DMS 273 treated with DMSO at 0.1 percent for 48 hours (cell line): ENCODE measurements around the gene POLR3A.

Experiments
- DNase-seq: peaks from one replicate; lab custom pipeline; 2025; lab: John Stamatoyannopoulos, UW

POLR3A gene

DNA sequence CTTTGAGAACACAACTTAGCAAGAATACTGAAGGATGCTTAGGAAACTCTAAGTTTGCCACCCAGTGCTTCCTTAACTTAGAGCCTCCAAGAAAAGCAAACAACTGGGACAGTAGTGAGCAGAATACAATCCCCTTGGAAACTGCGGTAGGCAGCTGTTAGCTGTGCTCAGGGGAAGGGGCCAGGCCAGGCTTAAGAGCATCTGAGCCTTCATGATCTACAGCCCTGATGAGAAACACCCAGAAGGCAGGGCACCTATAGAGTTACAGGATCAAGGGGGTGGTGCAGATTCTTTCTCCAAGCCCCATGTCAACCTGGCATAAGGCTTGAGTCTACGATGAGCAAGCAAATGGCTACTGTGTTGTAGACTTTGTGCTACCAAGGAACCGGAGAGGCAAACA lies 51.4 kb downstream of the POLR3A start:
- DNase-seq, result no peak

GRCh38 chr10:77977016-77977415 lies 52.3 kb downstream of the POLR3A start:
- no peak for DNase-seq

DNA sequence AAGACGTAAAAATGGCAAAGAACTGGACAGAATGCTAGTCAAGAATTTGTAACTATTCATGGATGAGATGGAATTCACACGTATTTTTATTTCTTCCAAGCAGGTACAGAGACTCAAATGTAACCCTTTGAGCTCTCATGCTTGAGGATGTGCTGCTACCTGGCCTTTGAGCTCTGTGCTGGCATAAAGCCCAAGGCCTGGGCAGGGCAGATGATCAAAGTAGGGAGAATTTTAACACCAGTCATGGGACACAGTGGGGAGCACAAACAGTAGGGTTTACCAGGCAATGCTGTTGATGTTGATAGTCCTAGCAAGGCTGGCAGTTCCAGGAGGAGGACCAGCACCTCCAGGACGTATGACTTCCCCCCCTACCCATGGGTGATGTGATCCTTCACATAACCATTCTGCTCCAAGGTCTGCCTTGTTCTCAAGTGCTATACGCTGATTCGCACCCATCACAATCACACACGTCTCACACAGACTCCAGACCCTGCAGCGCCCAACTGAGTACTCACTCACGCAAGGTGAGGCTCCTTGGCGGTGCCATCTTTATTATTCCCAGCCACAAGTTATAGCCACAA lies 54.1 kb downstream of the POLR3A start:
- no peak for DNase-seq

- no peak for DNase-seq
Measured at GRCh38 chr10:77974396-77975074, 54.8 kb downstream of the POLR3A start.

DNA sequence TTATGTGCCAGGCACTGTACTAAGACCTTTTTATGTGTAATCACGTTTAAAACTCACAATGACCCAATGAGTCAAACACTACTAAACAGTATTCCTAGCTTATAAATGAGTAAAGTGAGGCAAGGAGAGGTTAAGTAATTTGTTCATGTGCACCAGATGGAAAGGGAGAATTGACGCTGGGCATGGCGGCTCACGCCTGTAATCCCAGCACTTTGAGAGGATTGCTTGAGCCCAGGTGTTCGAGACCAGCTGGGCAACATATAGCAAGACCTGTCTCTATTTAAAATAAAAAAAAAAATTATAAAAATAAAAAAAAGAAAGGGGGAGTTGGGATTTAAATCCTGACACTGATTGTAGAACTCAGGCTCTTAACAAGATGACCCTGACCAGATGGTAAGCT lies 56.0 kb downstream of the POLR3A start:
- no peak for DNase-seq

DNA sequence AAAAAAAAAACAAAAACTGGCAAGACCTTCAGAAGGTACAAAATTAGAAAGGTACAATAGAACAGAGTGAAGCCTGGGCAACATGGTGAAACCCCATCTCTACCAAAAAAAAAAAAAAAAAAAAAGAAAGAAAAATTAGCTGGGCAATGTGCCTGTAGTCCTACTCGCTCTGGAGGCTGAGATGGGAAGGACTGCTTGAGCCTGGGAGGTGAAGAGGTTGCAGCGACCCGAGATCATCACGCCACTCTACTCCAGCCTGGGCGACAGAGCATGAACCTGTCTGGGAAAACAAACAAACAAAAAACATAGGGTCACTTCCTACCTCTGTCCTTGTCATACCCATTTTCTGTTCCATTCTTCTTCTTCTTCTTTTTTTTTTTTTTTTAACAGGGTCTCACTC lies 57.2 kb downstream of the POLR3A start:
- no peak for DNase-seq

GRCh38 chr10:77971804-77972144 lies 57.5 kb downstream of the POLR3A start:
- no peak for DNase-seq

DNA sequence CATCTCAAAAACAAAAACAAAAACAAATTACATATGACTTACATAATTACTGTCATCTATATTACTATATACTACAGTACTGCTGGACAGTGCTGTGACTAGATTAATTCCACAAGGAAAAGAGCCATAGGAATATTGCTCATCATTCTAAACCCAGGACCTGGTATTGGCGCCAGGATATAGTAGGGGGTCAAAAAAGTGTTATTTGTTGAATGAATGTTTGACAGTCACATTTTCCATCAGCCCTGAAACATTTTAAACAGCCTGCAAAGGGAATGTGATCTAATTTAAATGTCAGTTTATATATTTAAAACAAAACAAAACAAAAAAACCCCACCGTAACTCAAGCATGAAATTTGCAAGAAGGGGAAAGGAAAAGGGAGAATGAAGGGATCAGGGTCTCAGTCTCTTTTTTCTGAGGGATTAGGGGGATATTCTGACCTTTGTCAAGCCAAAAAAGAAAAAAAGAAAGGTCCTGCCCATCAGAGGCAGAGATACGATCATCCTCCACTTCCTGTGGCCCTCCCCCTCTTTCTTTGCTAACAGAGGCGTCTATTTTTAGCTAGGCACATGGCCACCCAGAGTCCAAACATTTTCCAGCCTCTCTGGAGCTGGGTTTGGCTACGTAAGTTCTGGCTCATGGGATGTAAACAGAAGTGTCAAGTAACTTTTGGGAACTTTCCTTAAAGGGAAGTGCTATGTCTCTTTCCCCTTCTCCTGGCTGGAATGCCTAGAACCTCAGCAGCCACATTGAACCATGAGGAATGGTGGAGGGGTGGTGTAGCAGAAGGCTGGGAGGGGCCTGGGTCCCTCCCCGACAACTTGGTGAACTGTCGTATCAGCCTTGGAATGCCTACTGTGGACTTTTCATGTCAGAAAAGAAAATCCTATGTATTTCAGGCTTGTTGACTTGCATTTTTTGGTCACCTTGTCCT lies 58.2 kb downstream of the POLR3A start:
- peak; percentile 40 for DNase-seq

DNA sequence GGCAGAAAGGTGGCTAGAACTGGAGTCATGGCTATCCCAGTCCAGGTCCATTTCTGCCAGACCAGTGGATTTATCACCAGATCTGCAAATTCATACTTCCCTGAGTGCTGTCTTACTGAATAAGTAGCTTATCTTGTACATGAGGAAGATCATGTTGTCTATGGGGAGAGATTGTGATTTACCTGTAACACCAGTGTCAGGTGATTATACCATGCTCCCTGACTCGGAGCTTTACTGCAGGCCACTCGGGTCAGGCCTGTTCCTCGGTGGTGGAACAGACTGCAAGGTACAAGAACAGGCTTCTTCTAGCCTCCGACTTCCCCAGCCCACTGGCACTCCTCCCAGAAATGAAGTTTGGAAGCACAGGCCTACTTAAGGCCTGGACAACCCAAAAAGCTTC lies 60.2 kb downstream of the POLR3A start:
- no peak for DNase-seq

DNA sequence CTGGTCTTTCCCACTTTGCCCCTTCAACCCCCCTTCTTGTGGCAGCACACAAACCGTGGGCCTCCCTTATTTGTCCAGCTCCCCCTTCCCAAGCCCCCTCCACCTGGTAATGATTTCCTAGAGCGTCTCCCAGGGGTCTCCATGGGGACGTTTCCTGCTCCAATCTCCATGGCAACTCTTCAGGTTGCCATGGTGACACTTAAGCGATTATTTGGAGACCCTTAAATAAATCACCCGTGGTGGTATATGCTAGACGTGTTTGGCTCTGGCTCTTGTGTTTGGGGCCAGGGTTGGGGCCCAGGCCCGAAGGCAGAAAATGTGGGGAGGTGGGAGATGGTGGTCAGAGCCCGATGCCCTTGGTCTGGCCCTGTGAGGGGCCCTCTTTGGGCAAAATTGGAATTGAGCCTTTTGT lies 61.7 kb downstream of the POLR3A start:
- DNase-seq, result no peak

GRCh38 chr10:77965294-77965693 lies 64.0 kb downstream of the POLR3A start:
- DNase-seq, result no peak

DNA sequence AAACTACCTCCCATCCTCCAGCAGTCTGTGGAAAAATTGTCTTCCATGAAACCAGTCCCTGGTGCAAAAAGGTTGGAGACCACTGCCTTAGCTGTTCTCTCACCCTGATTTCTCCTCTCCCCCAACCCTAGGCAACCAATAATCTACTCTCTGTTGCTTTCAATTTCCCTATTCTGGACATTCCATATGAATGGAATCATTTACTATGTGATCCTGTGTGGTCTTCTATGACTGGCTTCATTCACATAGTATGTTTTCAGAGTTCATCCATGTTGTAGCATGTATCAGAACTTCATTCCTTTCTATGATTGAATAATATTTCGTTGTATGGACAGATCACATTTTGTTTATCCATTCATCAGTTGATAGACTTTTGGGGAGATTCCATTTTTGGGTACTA lies 64.5 kb downstream of the POLR3A start:
- DNase-seq, result no peak

GRCh38 chr10:77963901-77964300 lies 65.4 kb downstream of the POLR3A start:
- DNase-seq, result no peak

DNA sequence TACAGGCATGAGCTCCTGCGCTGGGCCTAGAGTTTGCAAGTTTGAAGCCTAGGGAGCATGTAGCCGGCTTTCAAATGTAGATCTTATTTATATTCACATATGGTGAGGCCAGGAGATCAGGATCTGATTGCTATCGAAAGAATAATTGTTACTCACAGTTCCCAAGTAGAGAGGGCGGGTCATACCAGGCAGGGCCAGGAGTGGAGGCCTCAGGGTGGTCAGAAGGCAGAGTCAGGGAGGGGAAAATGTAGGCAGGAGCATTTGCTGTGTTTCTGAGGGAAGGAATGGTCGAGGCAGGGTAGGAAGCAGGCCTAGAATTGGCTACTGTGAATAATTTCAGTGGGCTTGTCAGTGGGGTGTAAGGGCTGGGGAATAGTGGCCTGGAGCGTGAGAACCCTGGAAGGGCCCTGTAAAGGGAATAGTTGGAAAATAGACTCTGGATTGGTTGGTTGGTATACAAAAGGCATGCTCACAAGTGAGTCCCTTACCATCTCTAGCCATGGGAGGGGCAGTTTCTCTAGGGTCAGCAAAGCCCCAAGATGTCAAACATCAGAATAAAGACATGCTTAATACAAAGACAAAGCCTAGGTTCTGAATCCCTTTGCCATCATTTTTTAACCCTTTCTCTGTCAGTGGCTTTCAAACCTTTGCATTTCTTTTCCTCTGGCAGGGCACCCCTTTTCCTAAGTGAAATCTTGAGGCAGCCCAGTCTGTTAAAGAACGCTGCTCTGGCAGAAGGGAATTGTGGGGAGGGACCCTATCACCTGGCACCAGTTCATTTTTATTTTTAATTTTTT lies 66.8 kb downstream of the POLR3A start:
- DNase-seq, result no peak

- DNase-seq, result no peak
Measured at GRCh38 chr10:77961668-77962067, 67.6 kb downstream of the POLR3A start.

- DNase-seq, result no peak
Measured at GRCh38 chr10:77960829-77961329, 68.4 kb downstream of the POLR3A start.

DNA sequence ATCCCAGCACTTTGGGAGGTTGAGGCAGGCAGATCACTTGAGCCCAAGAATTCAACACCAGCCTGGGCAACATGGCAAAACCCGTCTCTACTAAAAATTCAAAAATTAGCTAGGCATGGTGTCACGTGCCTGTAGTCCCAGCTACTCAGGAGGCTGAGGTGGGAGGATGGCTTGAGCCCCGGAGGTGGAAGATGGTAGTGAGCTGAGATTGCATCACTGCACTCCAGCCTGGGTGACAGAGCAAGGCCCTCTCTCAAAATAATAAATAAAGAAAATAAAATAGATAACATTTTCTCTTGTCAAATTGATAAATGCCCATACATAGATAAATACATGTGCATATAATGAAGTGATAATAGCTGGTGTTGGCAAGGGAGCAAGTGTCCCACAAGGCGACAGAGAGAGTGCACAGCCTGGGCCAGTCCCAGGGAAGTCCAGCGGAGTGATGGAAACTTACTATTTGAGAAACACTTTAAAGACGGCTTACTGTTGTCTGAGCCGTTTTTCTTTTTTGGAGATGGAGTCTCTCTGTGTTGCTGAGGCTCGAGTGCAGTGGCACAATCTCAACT lies 69.3 kb downstream of the POLR3A start:
- DNase-seq, result no peak

DNA sequence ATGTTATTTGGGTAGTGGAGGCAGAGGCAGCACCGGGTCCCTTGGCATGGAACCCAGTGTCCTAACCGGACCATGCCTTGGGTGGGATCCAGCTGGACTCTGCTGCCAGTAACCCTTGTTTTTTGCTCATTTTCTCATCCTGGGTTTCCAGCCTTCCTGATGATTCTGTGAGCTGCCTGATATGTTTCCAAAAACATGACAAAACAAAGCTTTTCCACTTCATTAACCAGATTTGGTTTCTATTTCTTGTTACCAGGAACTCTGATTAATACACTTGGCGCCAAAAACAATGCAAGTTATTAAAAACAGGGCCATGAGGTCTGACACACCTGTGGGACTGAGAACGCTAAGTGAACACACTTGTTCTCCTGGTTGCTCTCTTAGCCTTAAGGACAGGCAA lies 69.9 kb downstream of the POLR3A start:
- DNase-seq, result no peak

DNA sequence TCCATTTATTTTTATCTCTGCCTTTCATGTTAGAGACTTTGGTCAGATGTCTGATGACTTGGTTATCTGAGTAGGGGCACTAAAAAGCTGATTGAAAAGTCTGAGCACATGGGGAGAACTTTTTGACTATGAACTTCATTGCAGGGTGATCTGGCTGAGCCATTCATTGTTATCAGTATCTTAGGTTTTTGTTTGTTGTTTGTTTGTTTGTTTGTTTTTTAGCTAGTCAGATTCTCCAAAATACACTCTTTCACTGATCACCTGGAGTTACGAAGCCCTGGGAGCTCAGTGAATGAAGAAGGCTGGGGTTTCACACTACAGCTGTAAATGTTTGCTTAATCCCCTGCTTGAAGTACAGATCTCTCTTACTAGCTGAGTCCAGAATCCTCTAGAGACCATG lies 74.2 kb downstream of the POLR3A start:
- DNase-seq, result no peak

DNA sequence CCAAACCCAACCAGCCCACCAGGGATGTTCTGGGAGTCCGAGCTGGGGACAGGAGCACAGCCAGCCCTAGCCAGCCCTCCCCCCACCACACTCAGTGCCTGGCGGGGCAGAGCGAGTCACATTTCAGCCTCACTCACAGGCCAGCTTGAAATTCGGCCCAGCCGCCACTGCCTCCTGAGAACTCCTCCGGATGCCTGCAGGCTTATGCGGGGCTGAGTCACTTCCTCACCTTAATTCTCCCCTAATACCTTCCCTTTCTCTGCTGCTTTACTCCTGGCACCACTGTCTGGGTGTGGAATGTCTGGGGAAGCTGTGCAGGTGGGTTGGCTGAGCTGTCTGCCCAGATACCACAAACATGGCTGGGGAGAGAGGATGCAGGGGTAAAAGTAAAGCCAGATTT lies 80.1 kb downstream of the POLR3A start:
- no peak for DNase-seq

DNA sequence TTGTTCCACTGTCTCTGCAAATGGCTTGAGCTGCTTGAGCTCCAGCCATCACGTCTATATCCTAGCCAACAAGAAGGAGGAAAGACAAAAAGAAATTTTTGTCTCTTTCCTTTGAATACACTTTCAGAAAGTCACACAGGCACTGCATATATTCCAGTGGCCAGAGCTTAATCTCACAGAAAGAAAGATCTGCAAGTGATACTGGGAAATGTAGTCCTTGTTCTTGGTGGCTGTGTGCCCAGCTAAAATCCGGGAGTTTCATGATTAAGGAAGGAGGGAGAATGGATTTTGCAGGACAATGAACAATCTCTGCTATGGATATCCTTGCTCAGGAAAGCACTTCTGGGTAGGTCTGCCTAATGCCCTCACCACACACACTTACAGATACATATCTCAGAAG lies 83.2 kb downstream of the POLR3A start:
- DNase-seq, result no peak

DNA sequence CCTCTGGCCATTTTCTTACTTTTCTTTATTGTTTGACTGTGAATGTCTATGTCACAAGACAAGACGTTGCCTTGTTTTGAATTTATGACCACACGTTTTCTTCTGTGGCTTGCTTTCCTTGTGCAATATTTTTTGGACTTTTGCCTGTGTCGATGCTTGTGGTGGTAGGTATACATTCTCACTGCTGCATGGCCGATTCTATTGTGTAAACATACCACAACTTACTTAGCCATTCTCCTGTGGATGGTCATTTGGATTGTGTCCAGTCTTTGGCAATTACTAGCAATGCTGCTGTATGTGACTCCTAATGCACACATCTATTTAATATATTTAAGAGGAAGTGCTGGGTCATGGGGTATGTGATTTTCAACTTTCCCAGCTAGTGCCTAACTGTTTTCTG lies 84.8 kb downstream of the POLR3A start:
- no peak for DNase-seq
